ENCODE data around the gene SLC35F3. TPM values are rescaled to one million over a fixed set of nuclear protein-coding genes. Genes with fewer than 3 reads are reported as not detected.

The SLC35F3 gene
- polyA plus RNA-seq, 1 of the 3 experiments (the other 2 are of a cell fraction) = 0.87 TPM

DNA sequence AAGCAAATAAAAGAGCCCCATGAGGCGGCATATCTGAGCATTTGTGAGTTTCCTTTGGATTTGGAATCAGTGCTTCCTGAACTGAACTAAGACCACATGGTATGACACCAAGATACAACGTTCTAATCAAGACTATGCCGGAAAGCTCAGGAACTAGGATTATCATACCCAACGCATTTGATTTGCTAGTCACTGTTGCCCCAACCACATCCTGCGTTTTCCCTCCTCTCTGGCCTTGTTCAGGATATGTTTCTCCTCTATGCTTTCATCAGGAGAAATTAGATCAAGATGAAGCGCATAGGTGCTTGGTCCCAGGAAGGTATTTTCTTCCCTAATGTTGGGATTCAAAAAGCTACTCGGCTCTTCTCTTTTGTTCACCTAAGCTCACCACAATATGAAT lies 79.3 kb downstream of the SLC35F3 start:
- Histone ChIP-seq H3K9me3 (no peaks in the 10 kb centered on the region), H4K20me1 (ENCODE audit: insufficient read depth) (no peaks in the 10 kb centered on the region), H3K4me3 (ENCODE audit: low read depth in 2 of 2, low read length in 1 of 2) (no peak overlapping the region), H3K36me3 (replicated peaks in 1 of 2; ENCODE audit: control insufficient read depth in 1 of 2, insufficient read depth in 2 of 2, low read length in 1 of 2) (no peaks in the 10 kb centered on the region), H3K27me3 (ENCODE audit: insufficient read depth) (no peaks in the 10 kb centered on the region), H3K9ac (no peak overlapping the region), H3K4me2 (no peak overlapping the region), H3K27ac (ENCODE audit: low read depth in 2 of 2, low read length in 1 of 2) (no peak overlapping the region), H3K79me2 (ENCODE audit: insufficient read depth) (no peaks in the 10 kb centered on the region), H3K4me1 (ENCODE audit: control insufficient read depth in 1 of 2, insufficient read depth in 2 of 2, low read depth in 1 of 2, low read length in 1 of 2) (no peaks in the 10 kb centered on the region), H3K9me2 (no peaks in the 10 kb centered on the region), H2AFZ (ENCODE audit: low read depth) (no peak overlapping the region), H3F3A (replicated peaks; ENCODE audit: insufficient read depth) (no peaks in the 10 kb centered on the region)
- ChIA-PET POLR2A (no interaction called here), CTCF (no interaction called here)
- no peak for TF ChIP-seq SIN3A (IDR thresholded peaks at IDR 0.05; ENCODE audit: borderline replicate concordance, low read depth, low read length)
- TF ChIP-seq FOSL2 (IDR thresholded peaks at IDR 0.05; ENCODE audit: borderline replicate concordance, low read depth) = no peak
- TF ChIP-seq ELF1 (IDR thresholded peaks at IDR 0.05) = no peak
- no peak for TF ChIP-seq FOXM1 (IDR thresholded peaks at IDR 0.05; ENCODE audit: low read depth)
- TF ChIP-seq MEF2A (IDR thresholded peaks at IDR 0.05; ENCODE audit: borderline replicate concordance, low read depth) = no peak
- TF ChIP-seq GABPA (IDR thresholded peaks at IDR 0.05; ENCODE audit: low read depth) = no peak
- TF ChIP-seq TCF12 (IDR thresholded peaks at IDR 0.05) = no peak
- WGBS (ENCODE audit: low lambda C conversion rate) = 48% methylated on average over 7 of the region's 7 CpGs
- no peak for DNase-seq

GRCh38 chr1:233988963-233989696 lies 84.7 kb downstream of the SLC35F3 start:
- H3K4me3 ChIP-seq (ENCODE audit: low read depth in 2 of 2, low read length in 1 of 2) = no peak overlapping the region
- DNase-seq = no peak
- H2AFZ ChIP-seq (ENCODE audit: low read depth) = no peak overlapping the region
- H3K9me2 ChIP-seq = no peaks in the 10 kb centered on the region
- H3F3A ChIP-seq (replicated peaks; ENCODE audit: insufficient read depth) = no peaks in the 10 kb centered on the region
- H3K79me2 ChIP-seq (ENCODE audit: insufficient read depth) = no peaks in the 10 kb centered on the region
- H3K27me3 ChIP-seq (ENCODE audit: insufficient read depth) = no peaks in the 10 kb centered on the region
- TF ChIP-seq JUND (IDR thresholded peaks at IDR 0.05) (no peak), SIN3A (IDR thresholded peaks at IDR 0.05; ENCODE audit: borderline replicate concordance, low read depth, low read length) (no peak), NFIC (IDR thresholded peaks at IDR 0.05; ENCODE audit: borderline replicate concordance) (no peak), FOXJ3 (CRISPR knock-in tag; IDR thresholded peaks at IDR 0.05) (no peak)
- TF ChIP-seq, protein P1, sequence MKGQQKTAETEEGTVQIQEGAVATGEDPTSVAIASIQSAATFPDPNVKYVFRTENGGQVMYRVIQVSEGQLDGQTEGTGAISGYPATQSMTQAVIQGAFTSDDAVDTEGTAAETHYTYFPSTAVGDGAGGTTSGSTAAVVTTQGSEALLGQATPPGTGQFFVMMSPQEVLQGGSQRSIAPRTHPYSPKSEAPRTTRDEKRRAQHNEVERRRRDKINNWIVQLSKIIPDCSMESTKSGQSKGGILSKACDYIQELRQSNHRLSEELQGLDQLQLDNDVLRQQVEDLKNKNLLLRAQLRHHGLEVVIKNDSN (IDR thresholded peaks at IDR 0.05; ENCODE audit: borderline replicate concordance, low read depth) = no peak
- ChIA-PET POLR2A (no interaction called here), CTCF (interaction anchor here (1.0 kb wide), 1 partner anchor 549 kb away, joined by 5 read pairs; no protein-coding TSS in a partner anchor)
- H3K4me1 ChIP-seq (ENCODE audit: control insufficient read depth in 1 of 2, insufficient read depth in 2 of 2, low read depth in 1 of 2, low read length in 1 of 2) = no peaks in the 10 kb centered on the region; a peak in 1 of 4 replicates
- H3K36me3 ChIP-seq (replicated peaks in 1 of 2; ENCODE audit: control insufficient read depth in 1 of 2, insufficient read depth in 2 of 2, low read length in 1 of 2) = no peaks in the 10 kb centered on the region
- 22% methylated on average over 2 of the region's 2 CpGs for WGBS (ENCODE audit: low lambda C conversion rate)
- H3K9me3 ChIP-seq = no peaks in the 10 kb centered on the region
- H3K4me2 ChIP-seq = no peak overlapping the region
- H3K27ac ChIP-seq (ENCODE audit: low read depth in 2 of 2, low read length in 1 of 2) = no peak overlapping the region
- H4K20me1 ChIP-seq (ENCODE audit: insufficient read depth) = no peaks in the 10 kb centered on the region
- H3K9ac ChIP-seq = no peak overlapping the region

DNA sequence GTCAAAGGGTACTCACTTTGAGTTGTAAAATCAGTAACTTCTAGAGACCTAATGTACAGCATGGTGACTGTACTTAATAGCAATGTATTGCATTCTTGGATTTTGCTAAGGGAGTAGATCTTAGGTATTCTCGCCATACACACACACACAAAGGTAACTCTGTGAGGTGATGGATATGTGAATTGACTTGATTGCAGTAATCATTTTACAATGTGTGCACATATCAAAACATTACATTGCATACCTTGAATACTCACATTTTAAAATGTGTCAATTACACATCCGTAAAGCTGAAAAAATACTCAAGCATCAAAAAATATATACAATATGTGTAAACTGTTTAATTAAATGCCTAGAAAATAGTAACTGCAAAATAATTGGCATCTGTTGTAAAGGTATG lies 86.0 kb downstream of the SLC35F3 start:
- Histone ChIP-seq H3F3A (replicated peaks; ENCODE audit: insufficient read depth) (no peaks in the 10 kb centered on the region), H3K36me3 (replicated peaks in 1 of 2; ENCODE audit: control insufficient read depth in 1 of 2, insufficient read depth in 2 of 2, low read length in 1 of 2) (no peaks in the 10 kb centered on the region), H3K9me2 (no peaks in the 10 kb centered on the region), H3K4me2 (no peak overlapping the region), H4K20me1 (ENCODE audit: insufficient read depth) (no peaks in the 10 kb centered on the region), H3K9me3 (no peaks in the 10 kb centered on the region), H3K9ac (no peak overlapping the region), H3K27ac (ENCODE audit: low read depth in 2 of 2, low read length in 1 of 2) (no peak overlapping the region), H2AFZ (ENCODE audit: low read depth) (no peak overlapping the region), H3K27me3 (ENCODE audit: insufficient read depth) (no peaks in the 10 kb centered on the region), H3K79me2 (ENCODE audit: insufficient read depth) (no peaks in the 10 kb centered on the region), H3K4me3 (ENCODE audit: low read depth in 2 of 2, low read length in 1 of 2) (no peak overlapping the region), H3K4me1 (ENCODE audit: control insufficient read depth in 1 of 2, insufficient read depth in 2 of 2, low read depth in 1 of 2, low read length in 1 of 2) (no peaks in the 10 kb centered on the region; a peak in 1 of 4 replicates)
- POLR2A ChIA-PET = no interaction called here
- whole genome bisulfite sequencing (ENCODE audit: low lambda C conversion rate) = 49% methylated on average over 2 of the region's 2 CpGs
- no peak for DNase-seq
- CTCF ChIA-PET = no interaction called here
- TF ChIP-seq CHD2 (IDR thresholded peaks at IDR 0.05; ENCODE audit: low read length, partially characterized antibody) (no peak), SIN3A (IDR thresholded peaks at IDR 0.05; ENCODE audit: borderline replicate concordance, low read depth, low read length) (no peak), RAD21 (IDR thresholded peaks at IDR 0.05; ENCODE audit: low read length) (no peak), GATA2 (CRISPR knock-in tag; IDR thresholded peaks at IDR 0.05) (no peak), TEAD4 (IDR thresholded peaks at IDR 0.05; ENCODE audit: borderline replicate concordance, insufficient read depth) (no peak), YY1 (IDR thresholded peaks at IDR 0.05; ENCODE audit: low read depth) (no peak), TAF1 (IDR thresholded peaks at IDR 0.05; ENCODE audit: borderline replicate concordance, low read depth, low read length) (no peak), FOXM1 (IDR thresholded peaks at IDR 0.05; ENCODE audit: low read depth) (no peak)
- TF ChIP-seq, protein P2, sequence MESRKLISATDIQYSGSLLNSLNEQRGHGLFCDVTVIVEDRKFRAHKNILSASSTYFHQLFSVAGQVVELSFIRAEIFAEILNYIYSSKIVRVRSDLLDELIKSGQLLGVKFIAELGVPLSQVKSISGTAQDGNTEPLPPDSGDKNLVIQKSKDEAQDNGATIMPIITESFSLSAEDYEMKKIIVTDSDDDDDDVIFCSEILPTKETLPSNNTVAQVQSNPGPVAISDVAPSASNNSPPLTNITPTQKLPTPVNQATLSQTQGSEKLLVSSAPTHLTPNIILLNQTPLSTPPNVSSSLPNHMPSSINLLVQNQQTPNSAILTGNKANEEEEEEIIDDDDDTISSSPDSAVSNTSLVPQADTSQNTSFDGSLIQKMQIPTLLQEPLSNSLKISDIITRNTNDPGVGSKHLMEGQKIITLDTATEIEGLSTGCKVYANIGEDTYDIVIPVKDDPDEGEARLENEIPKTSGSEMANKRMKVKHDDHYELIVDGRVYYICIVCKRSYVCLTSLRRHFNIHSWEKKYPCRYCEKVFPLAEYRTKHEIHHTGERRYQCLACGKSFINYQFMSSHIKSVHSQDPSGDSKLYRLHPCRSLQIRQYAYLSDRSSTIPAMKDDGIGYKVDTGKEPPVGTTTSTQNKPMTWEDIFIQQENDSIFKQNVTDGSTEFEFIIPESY (IDR thresholded peaks at IDR 0.05; ENCODE audit: borderline replicate concordance, low read depth) = no peak
- TF ChIP-seq, protein P1 (IDR thresholded peaks at IDR 0.05; ENCODE audit: borderline replicate concordance, low read depth) = no peak
- TF ChIP-seq, protein P3, sequence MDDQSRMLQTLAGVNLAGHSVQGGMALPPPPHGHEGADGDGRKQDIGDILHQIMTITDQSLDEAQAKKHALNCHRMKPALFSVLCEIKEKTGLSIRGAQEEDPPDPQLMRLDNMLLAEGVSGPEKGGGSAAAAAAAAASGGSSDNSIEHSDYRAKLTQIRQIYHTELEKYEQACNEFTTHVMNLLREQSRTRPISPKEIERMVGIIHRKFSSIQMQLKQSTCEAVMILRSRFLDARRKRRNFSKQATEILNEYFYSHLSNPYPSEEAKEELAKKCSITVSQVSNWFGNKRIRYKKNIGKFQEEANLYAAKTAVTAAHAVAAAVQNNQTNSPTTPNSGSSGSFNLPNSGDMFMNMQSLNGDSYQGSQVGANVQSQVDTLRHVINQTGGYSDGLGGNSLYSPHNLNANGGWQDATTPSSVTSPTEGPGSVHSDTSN (IDR thresholded peaks at IDR 0.05) = no peak

Measured in SK-N-SH (cell line).